Measurements from ENCODE around the gene PTPRD. TPM values are rescaled to one million over a fixed set of nuclear protein-coding genes. Genes with fewer than 3 reads are reported as not detected.
"Not testable (repeated sequence)": the region's sequence is repeated elsewhere in the genome, so short reads cannot be mapped to it uniquely, and the experiment has no call there.

Gene PTPRD
- total RNA-seq, 1 donor = 26.3 TPM

- DNase-seq (ENCODE audit: low read depth) = no peak
- TF ChIP-seq CTCF (IDR thresholded peaks at IDR 0.05; ENCODE audit: insufficient read depth, low read depth, low read length) = no peak
- H3K4me3 ChIP-seq (ENCODE audit: low read depth, low read length) = no peak overlapping the region
These were observed 1609.8 kb downstream of the PTPRD start for GRCh38 chr9:9002826-9003583.

- no peak for TF ChIP-seq CTCF (IDR thresholded peaks at IDR 0.05; ENCODE audit: insufficient read depth, low read depth, low read length)
- peak; percentile 5 for DNase-seq (ENCODE audit: low read depth)
- H3K4me3 ChIP-seq (ENCODE audit: low read depth, low read length) = no peak overlapping the region
These were observed 1632.2 kb downstream of the PTPRD start for GRCh38 chr9:8980496-8981013.

DNA sequence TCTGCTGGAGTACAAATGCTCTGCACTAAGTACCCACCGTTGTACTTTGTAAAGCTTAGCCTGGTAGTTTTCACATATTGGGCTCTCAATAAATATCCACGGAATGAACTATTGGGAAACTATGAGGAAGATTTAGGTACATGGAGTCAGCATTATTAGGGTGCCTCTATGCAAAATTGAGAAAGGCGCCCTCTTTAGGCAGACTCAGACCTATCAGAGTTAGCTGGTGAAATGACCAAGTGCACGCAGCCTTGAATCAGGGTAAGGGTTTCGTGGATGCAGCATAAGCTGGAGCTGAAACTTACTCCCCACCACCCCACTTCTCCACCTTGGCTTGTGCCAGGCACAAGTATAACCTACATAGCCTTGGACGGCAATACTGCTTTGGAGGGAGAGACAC lies 1634.5 kb downstream of the PTPRD start:
- no peak for DNase-seq (ENCODE audit: low read depth)
- no peak overlapping the region for H3K4me3 ChIP-seq (ENCODE audit: low read depth, low read length)
- no peak for TF ChIP-seq CTCF (IDR thresholded peaks at IDR 0.05; ENCODE audit: insufficient read depth, low read depth, low read length)

GRCh38 chr9:8968350-8968749 lies 1644.5 kb downstream of the PTPRD start:
- H3K4me3 ChIP-seq (ENCODE audit: low read depth, low read length); DNase-seq (ENCODE audit: low read depth): not testable (repeated sequence)

DNA sequence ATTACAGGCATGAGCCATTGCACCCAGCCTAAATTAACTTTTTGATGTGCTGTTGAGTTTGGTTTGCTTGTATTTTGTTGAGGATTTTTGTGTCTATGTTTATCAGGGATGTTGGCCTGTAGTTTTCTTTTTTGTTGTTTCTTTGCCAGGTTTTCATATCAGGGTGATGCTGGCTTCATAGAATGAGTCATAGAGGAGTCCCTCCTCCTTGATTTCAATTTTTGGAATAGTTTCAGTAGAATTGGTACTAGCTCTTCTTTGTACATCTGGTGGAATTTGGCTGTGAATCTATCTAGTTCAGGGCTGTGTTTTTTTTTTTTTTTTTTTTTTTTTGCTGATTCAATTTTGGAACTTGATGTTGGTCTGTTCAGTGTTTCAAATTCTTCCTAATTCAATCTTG lies 1648.9 kb downstream of the PTPRD start:
- TF ChIP-seq CTCF (IDR thresholded peaks at IDR 0.05; ENCODE audit: insufficient read depth, low read depth, low read length) = no peak
- no peak overlapping the region for H3K4me3 ChIP-seq (ENCODE audit: low read depth, low read length)
- DNase-seq (ENCODE audit: low read depth) = no peak

- no peak for TF ChIP-seq CTCF (IDR thresholded peaks at IDR 0.05; ENCODE audit: insufficient read depth, low read depth, low read length)
- H3K4me3 ChIP-seq (ENCODE audit: low read depth, low read length) = no peak overlapping the region
- no peak for DNase-seq (ENCODE audit: low read depth)
These were observed 1650.7 kb downstream of the PTPRD start for GRCh38 chr9:8962084-8962483.

DNA sequence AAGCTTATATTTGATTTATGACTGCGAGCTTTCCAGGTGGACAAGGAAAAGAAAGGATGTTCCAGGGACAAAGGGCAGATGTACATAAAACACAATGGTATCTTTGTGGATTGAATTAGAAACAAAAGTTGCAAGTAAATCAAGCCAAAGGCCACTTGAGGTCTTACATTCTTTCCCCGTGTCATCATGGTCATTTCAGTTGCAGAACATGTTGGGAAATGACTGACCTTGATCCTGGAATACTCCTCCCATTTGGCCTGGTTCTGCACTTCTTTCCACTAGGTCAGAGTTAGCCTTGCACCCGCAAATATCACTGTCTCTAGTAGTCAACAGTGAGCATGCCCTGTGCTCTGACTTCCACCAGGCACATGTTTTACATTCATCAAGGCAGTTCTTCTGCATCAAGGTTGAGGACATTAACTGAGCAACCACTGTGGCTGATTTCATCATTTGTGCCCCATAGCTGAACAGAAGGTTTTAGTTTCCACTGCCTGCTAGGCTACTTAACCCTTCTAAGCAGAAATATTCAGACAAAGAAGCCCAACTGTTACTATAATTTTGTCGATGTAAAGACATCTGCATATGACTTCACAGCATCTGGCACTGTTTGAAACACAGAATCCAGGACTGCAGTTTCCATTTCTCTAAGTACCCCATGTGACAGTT lies 1651.5 kb downstream of the PTPRD start:
- no peak for DNase-seq (ENCODE audit: low read depth)
- TF ChIP-seq CTCF (IDR thresholded peaks at IDR 0.05; ENCODE audit: insufficient read depth, low read depth, low read length) = no peak
- no peak overlapping the region for H3K4me3 ChIP-seq (ENCODE audit: low read depth, low read length)

Data from fibroblast of villous mesenchyme (primary cell).